Amniotic epithelial cell (primary cell): ENCODE data around the gene ZNRF4.
"Not testable (repeated sequence)": the region's sequence is repeated elsewhere in the genome, so short reads cannot be mapped to it uniquely, and the experiment has no call there.

Experiments used
- DNase-seq: peaks from one replicate; pipeline ENCODE4 v3.0.0-alpha.2; 2010; ENCODE audit warnings: low read depth

The ZNRF4 gene

GRCh38 chr19:5455367-5456129 is at the start of gene ZNRF4:
Gene ZNRF4 (plus strand): TSS chr19:5455417. CDS start chr19:5455492, 75 bp downstream.
- no peak for DNase-seq

GRCh38 chr19:5406198-5406597 is 49.0 kb upstream of the ZNRF4 start:
- not testable (repeated sequence) for DNase-seq

- DNase-seq = no peak
Measured at GRCh38 chr19:5406816-5407215, 48.4 kb upstream of the ZNRF4 start.

GRCh38 chr19:5407356-5407755 is 47.9 kb upstream of the ZNRF4 start:
- DNase-seq = peak; percentile 13

- no peak for DNase-seq
Measured at GRCh38 chr19:5417495-5418436, 37.5 kb upstream of the ZNRF4 start.

GRCh38 chr19:5418677-5419076 is 36.5 kb upstream of the ZNRF4 start:
- DNase-seq = no peak

GRCh38 chr19:5420953-5421352 is 34.3 kb upstream of the ZNRF4 start:
- no peak for DNase-seq

GRCh38 chr19:5423567-5424125 is 31.6 kb upstream of the ZNRF4 start:
- DNase-seq = no peak

GRCh38 chr19:5424192-5424973 is 30.8 kb upstream of the ZNRF4 start:
- no peak for DNase-seq

- DNase-seq = no peak
Measured at GRCh38 chr19:5425260-5425659, 30.0 kb upstream of the ZNRF4 start.

GRCh38 chr19:5430237-5430636 is 25.0 kb upstream of the ZNRF4 start:
- DNase-seq = no peak

GRCh38 chr19:5432687-5433086 is 22.5 kb upstream of the ZNRF4 start:
- no peak for DNase-seq

GRCh38 chr19:5434351-5434917 is 20.8 kb upstream of the ZNRF4 start:
- DNase-seq = peak; percentile 67

GRCh38 chr19:5434970-5435641 is 20.1 kb upstream of the ZNRF4 start:
- DNase-seq = peak; percentile 95

GRCh38 chr19:5435642-5436017 is 19.6 kb upstream of the ZNRF4 start:
- DNase-seq = no peak

GRCh38 chr19:5436106-5436947 is 18.9 kb upstream of the ZNRF4 start:
- peak; percentile 95 for DNase-seq

- DNase-seq = no peak
Measured at GRCh38 chr19:5436948-5437306, 18.3 kb upstream of the ZNRF4 start.

- DNase-seq = not testable (repeated sequence)
Measured at GRCh38 chr19:5438756-5439155, 16.5 kb upstream of the ZNRF4 start.

- no peak for DNase-seq
Measured at GRCh38 chr19:5439452-5439851, 15.8 kb upstream of the ZNRF4 start.

GRCh38 chr19:5440299-5440698 is 14.9 kb upstream of the ZNRF4 start:
- no peak for DNase-seq
